HEK293T (cell line): ENCODE results near the gene SUSD3.

Experiments used
- CTCF ChIA-PET: fragments of 350-600 bp; formaldehyde crosslinking; extraction: SDS; loops from one replicate; lab custom pipeline; 2021; ENCODE audit warnings: antibody characterized with exemption, inconsistent platforms; lab: Yijun Ruan, JAX
- POLR2A ChIA-PET: fragments of 350-600 bp; formaldehyde crosslinking; extraction: SDS; loops from one replicate; lab custom pipeline; 2020; ENCODE audit warnings: antibody characterized with exemption, inconsistent platforms; lab: Yijun Ruan, JAX
- DNase-seq: peaks from one replicate; pipeline ENCODE4 v3.0.0; 2012; ENCODE audit warnings: mixed read lengths; ENCODE audit errors: extremely low spot score
- ARNT ChIP-seq: fragments of 450-650 bp; IDR thresholded peaks from 2 replicates; pipeline ENCODE4 v1.6.1; 2017; ENCODE audit warnings: mild to moderate bottlenecking
- BHLHE40 ChIP-seq: fragments of 450-650 bp; IDR thresholded peaks from 2 replicates; pipeline ENCODE4 v1.6.1; 2016; ENCODE audit warnings: mild to moderate bottlenecking, moderate library complexity, borderline replicate concordance
- CTBP1 ChIP-seq: fragments of 450-650 bp; IDR thresholded peaks from 2 replicates; pipeline ENCODE4 v1.6.1; 2016; ENCODE audit warnings: borderline replicate concordance
- ELF4 ChIP-seq: fragments of 450-650 bp; IDR thresholded peaks from 2 replicates; pipeline ENCODE4 v1.6.1; 2017; ENCODE audit warnings: antibody characterized with exemption
- FOXA1 ChIP-seq: fragments of 450-650 bp; IDR thresholded peaks from 2 replicates; pipeline ENCODE4 v1.6.1; 2016; ENCODE audit warnings: mild to moderate bottlenecking
- FOXK2 ChIP-seq: fragments of 450-650 bp; IDR thresholded peaks from 2 replicates; pipeline ENCODE4 v1.6.1; 2016; ENCODE audit warnings: mild to moderate bottlenecking
- FOXM1 ChIP-seq: fragments of 450-650 bp; IDR thresholded peaks from 2 replicates; pipeline ENCODE4 v1.6.1; 2017; ENCODE audit warnings: mild to moderate bottlenecking, borderline replicate concordance
- HDGF ChIP-seq: fragments of 450-650 bp; IDR thresholded peaks from 2 replicates; pipeline ENCODE4 v1.6.1; 2017; ENCODE audit warnings: antibody characterized with exemption, borderline replicate concordance
- L3MBTL2 ChIP-seq: fragments of 450-650 bp; conservative IDR thresholded peaks from 2 replicates; pipeline ENCODE4 v1.6.1; 2016; ENCODE audit warnings: mild to moderate bottlenecking
- LEF1 ChIP-seq: fragments of 450-650 bp; IDR thresholded peaks from 2 replicates; pipeline ENCODE4 v1.6.1; 2017; ENCODE audit warnings: mild to moderate bottlenecking, borderline replicate concordance
- NFRKB ChIP-seq: fragments of 450-650 bp; IDR thresholded peaks from 2 replicates; pipeline ENCODE4 v1.6.1; 2016; ENCODE audit warnings: mild to moderate bottlenecking, moderate library complexity
- SP1 ChIP-seq: fragments of 450-650 bp; IDR thresholded peaks from 2 replicates; pipeline ENCODE4 v1.6.1; 2017
- SUZ12 ChIP-seq: fragments of 450-650 bp; IDR thresholded peaks from 2 replicates; pipeline ENCODE4 v1.6.1; 2016; ENCODE audit warnings: mild to moderate bottlenecking
- TARDBP ChIP-seq: fragments of 450-650 bp; IDR thresholded peaks from 2 replicates; pipeline ENCODE4 v1.6.1; 2016
- ZNF384 ChIP-seq: fragments of 450-650 bp; IDR thresholded peaks from 2 replicates; pipeline ENCODE4 v1.6.1; 2016
- TF ChIP-seq, protein P1 (sequence below): fragments of 450-650 bp; IDR thresholded peaks from 2 replicates; pipeline ENCODE4 v1.6.1; 2016

The SUSD3 gene

DNA sequence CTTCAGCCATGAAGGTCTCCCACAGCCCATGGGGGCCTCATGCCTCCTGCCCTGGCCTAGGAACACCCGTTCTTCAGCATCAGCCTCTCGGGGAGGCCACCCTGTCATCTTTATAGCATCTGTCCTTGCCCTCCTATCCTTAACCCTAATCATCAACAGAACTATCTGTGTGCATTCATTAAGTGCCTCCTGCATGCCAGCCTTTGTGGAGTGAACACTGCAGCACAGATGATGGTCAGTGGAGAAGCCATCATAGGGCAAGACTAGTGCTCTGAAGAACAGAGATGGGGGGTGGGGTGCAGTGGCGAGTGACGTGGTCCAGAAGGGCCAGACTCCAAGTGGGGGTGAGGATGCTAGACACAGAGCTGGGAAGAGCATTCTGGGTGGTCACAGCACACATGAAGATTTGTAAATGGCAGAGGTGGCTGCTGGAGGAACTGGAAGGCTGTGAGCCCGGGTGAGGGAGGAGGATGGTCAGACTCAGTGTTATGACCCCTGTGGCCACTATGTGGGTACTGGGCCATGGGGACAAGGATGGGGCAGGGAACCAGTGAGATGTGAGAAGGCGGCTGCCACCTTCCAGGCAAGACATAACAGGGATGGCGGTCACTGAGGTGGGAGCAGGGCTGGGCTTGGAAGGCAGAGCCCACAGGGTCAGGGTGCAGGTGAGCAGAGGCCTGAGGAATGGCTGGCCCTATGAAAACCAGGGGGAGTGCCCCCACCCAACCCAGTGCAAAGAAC is 33.9 kb downstream of the SUSD3 start:
- no peak for DNase-seq
- CTCF ChIA-PET: no interaction called here
- TF ChIP-seq L3MBTL2 (no peak), FOXM1 (no peak), LEF1 (no peak), NFRKB (no peak), FOXA1 (no peak), ARNT (no peak), SUZ12 (no peak), SP1 (no peak), FOXK2 (no peak), ZNF384 (no peak), BHLHE40 (no peak), TARDBP (no peak), ELF4 (no peak), HDGF (no peak)
- TF ChIP-seq, protein P1, sequence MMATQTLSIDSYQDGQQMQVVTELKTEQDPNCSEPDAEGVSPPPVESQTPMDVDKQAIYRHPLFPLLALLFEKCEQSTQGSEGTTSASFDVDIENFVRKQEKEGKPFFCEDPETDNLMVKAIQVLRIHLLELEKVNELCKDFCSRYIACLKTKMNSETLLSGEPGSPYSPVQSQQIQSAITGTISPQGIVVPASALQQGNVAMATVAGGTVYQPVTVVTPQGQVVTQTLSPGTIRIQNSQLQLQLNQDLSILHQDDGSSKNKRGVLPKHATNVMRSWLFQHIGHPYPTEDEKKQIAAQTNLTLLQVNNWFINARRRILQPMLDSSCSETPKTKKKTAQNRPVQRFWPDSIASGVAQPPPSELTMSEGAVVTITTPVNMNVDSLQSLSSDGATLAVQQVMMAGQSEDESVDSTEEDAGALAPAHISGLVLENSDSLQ: no peak
- POLR2A ChIA-PET: no interaction called here

DNA sequence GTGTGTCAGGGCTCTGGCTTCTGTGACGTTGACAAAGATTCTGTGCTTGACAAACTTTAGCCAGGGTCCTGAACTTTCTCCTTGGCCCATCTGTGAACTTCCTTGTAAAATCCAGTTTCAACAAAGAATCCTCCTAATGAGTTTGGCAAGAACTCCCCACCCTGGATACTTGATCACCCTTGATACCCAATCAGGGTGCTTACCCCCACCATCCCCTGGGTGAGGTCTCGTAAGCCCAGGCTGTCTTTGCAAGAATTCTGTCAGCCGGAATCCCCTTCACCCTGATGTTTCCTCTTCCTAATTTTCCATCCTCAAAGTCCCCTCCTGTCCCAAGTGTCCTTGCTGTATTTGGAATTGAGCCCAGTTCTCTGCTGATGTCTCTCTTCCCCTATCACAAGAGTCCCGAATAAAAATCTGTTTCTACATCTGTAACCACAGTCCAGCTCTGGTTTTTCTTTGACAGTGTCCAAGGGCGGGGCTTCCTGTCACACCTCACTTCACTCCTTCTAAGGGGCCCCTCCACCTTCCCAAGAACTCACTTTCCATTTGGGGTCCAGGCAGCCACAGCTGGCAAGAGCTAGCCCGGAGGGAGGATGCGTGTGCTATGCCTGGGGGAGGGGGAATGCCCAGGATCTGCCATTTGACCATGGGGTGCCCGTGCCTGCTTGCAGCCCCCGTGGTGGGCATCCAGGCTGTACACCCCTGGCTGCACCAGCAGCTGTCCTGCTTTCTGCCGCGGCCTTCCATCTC is 34.8 kb downstream of the SUSD3 start:
- ChIA-PET POLR2A (no interaction called here), CTCF (interaction anchor here (0.6 kb wide), 1 partner anchor 136 kb away, joined by 4 read pairs; no protein-coding TSS in a partner anchor)
- no peak for DNase-seq
- TF ChIP-seq ARNT (no peak), NFRKB (no peak), L3MBTL2 (no peak), CTBP1 (no peak)

GRCh38 chr9:93093877-93094657 is 35.6 kb downstream of the SUSD3 start:
- TF ChIP-seq LEF1 (no peak), FOXA1 (no peak), CTBP1 (no peak), L3MBTL2 (no peak), ARNT (no peak), TARDBP (no peak), BHLHE40 (no peak), FOXK2 (no peak), ELF4 (no peak), NFRKB (no peak), FOXM1 (no peak), SP1 (no peak), ZNF384 (no peak)
- TF ChIP-seq, protein P1: no peak
- no peak for DNase-seq
- POLR2A ChIA-PET: interaction anchor here (0.6 kb wide), 1 partner anchor 8 kb away, joined by 3 read pairs; no protein-coding TSS in a partner anchor
- CTCF ChIA-PET: interaction anchor here (0.6 kb wide), 1 partner anchor 137 kb away, joined by 4 read pairs; no protein-coding TSS in a partner anchor

- ChIA-PET POLR2A (interaction anchor here (0.6 to 1.2 kb wide), 2 partner anchors 8 to 39 kb away, joined by 3 to 5 read pairs; no protein-coding TSS in a partner anchor), CTCF (no interaction called here)
- TF ChIP-seq LEF1 (no peak), NFRKB (no peak), L3MBTL2 (no peak), FOXA1 (no peak), BHLHE40 (no peak), SUZ12 (no peak), HDGF (no peak), FOXM1 (no peak), TARDBP (no peak), CTBP1 (no peak), SP1 (no peak), ZNF384 (no peak), FOXK2 (no peak), ELF4 (no peak), ARNT (no peak)
- TF ChIP-seq, protein P1: no peak
- DNase-seq: no peak
Measured at GRCh38 chr9:93094658-93095204, 36.2 kb downstream of the SUSD3 start.
